ENCODE data around the gene TYMP.

The TYMP gene

GRCh38 chr22:50482107-50483074 is 47.4 kb downstream of the TYMP start:
- DNase-seq, result no peak

GRCh38 chr22:50481440-50482106 is 48.2 kb downstream of the TYMP start, which contains the start of gene ADM2:
TSS of gene ADM2 (plus strand) at chr22:50481543. CDS start at chr22:50481848, 305 bp downstream.
- DNase-seq, result no peak

- no peak for DNase-seq
Measured at GRCh38 chr22:50481045-50481439, 48.8 kb downstream of the TYMP start.

GRCh38 chr22:50479721-50480120 is 50.1 kb downstream of the TYMP start:
- no peak for DNase-seq

- no peak for DNase-seq
Measured at GRCh38 chr22:50477923-50478322, 51.9 kb downstream of the TYMP start.

- DNase-seq, result no peak
Measured at GRCh38 chr22:50476868-50477267, 52.9 kb downstream of the TYMP start.

Data from COR-L47 (cell line).